ENCODE results near the gene KCNQ5. TPM values are rescaled to one million over a fixed set of nuclear protein-coding genes. Genes with fewer than 3 reads are reported as not detected.

KCNQ5 gene
- total and polyA plus RNA-seq, 2 of the 8 experiments (the other 6 are each of a cell fraction or from before 2014, with no cell fraction given) = 0.83 to 1.2 TPM

DNA sequence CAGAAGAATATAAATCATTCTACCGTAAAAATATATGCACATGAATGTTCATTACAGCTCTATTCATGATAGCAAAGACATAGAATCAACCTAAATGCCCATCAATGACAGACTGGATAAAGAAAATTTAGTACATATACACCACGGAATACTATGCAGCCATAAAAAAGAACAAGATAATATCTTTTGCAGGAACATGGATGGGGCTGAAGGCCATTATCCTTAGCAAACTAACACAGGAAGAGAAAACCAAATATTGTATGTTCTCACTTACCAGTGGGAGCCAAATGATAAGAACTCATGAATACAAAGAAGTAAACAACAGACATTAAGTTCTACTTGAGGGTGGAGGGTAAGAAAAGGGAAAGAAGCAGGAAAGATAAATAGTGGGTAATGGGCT, 595.0 kb downstream of the KCNQ5 start:
- no peaks in the 10 kb centered on the region for H3K79me1 ChIP-seq (ENCODE audit: low read depth, low read length)
- no peaks in the 10 kb centered on the region for H4K20me1 ChIP-seq (replicated peaks in 1 of 2; ENCODE audit: control insufficient read depth in 1 of 2, insufficient read depth in 2 of 2, low read length in 2 of 2)
- H3K23ac ChIP-seq (ENCODE audit: insufficient read length) = no peak overlapping the region
- no peaks in the 10 kb centered on the region for H3K36me3 ChIP-seq (ENCODE audit: control insufficient read depth in 2 of 4, insufficient read depth in 4 of 4, low read length in 3 of 4)
- no peak overlapping the region for H3K9ac ChIP-seq (replicated peaks in 1 of 4; ENCODE audit: extremely low read depth in 1 of 4, low read depth in 3 of 4, low read length in 3 of 4)
- H2BK120ac ChIP-seq (replicated peaks; ENCODE audit: low read depth, low read length) = no peak overlapping the region
- no peaks in the 10 kb centered on the region for H3K23me2 ChIP-seq (ENCODE audit: low read depth, low read length)
- no peaks in the 10 kb centered on the region for H3K9me3 ChIP-seq (ENCODE audit: insufficient read depth in 2 of 2, low read depth in 1 of 2, low read length in 1 of 2)
- DNase-seq (ENCODE audit: low read depth in 1 of 2, low spot score in 2 of 2) = no peak
- H3K4me2 ChIP-seq (ENCODE audit: insufficient read depth in 1 of 2, low read depth in 2 of 2, low read length in 2 of 2) = no peak overlapping the region
- ChIA-PET POLR2A (ENCODE audit: partially characterized antibody) (no interaction called here), CTCF (ENCODE audit: partially characterized antibody) (interaction anchor here (0.6 kb wide), 1 partner anchor 1157 kb away, joined by 3 read pairs; no protein-coding TSS in a partner anchor)
- H3K79me2 ChIP-seq (ENCODE audit: control insufficient read depth in 1 of 2, insufficient read depth in 2 of 2, low read length in 2 of 2) = no peaks in the 10 kb centered on the region
- H2AK5ac ChIP-seq (ENCODE audit: low read depth, low read length) = no peak overlapping the region
- no peak overlapping the region for H4K8ac ChIP-seq (ENCODE audit: extremely low read depth, insufficient read depth, low read length)
- no peak overlapping the region for H3K18ac ChIP-seq (ENCODE audit: extremely low read depth, low read length)
- H4K5ac ChIP-seq (ENCODE audit: insufficient read length, low read depth, low read length) = no peak overlapping the region
- H2BK5ac ChIP-seq (ENCODE audit: low read depth, low read length) = no peak overlapping the region
- no peaks in the 10 kb centered on the region for H3K4me1 ChIP-seq (replicated peaks in 1 of 4; ENCODE audit: control insufficient read depth in 3 of 4, insufficient read depth in 4 of 4, low read length in 3 of 4)
- no peak overlapping the region for H4K91ac ChIP-seq (replicated peaks; ENCODE audit: insufficient read length, low read length)
- no peak overlapping the region for H2AFZ ChIP-seq (ENCODE audit: low read length)
- no peak overlapping the region for H3K14ac ChIP-seq (ENCODE audit: insufficient read length)
- no peak overlapping the region for H3K27ac ChIP-seq (ENCODE audit: low read depth, low read length)
- no peak overlapping the region for H3K4ac ChIP-seq (replicated peaks; ENCODE audit: insufficient read length, low read depth, low read length)
- H2BK12ac ChIP-seq (ENCODE audit: low read depth, low read length) = no peak overlapping the region
- TF ChIP-seq RFX5 (IDR thresholded peaks at IDR 0.05; ENCODE audit: borderline replicate concordance, low read depth, low read length) (no peak), POLR2AphosphoS5 (IDR thresholded peaks at IDR 0.05; ENCODE audit: low read depth, low read length) (no peak), TBP (IDR thresholded peaks at IDR 0.05; ENCODE audit: low read depth, low read length) (no peak), SIN3A (conservative IDR thresholded peaks at IDR 0.05 in 1 of 2, IDR thresholded peaks at IDR 0.05 in 1 of 2; ENCODE audit: low read depth in 1 of 2, low read length in 2 of 2) (no peak), POLR2A (IDR thresholded peaks at IDR 0.05; ENCODE audit: control extremely low read depth in 1 of 2, low read depth in 2 of 2, low read length in 2 of 2) (no peak), BCL11A (IDR thresholded peaks at IDR 0.05; ENCODE audit: low read depth in 2 of 2, low read length in 2 of 2) (no peak), SUZ12 (IDR thresholded peaks at IDR 0.05; ENCODE audit: low read length) (no peak)
- TF ChIP-seq, protein P1, sequence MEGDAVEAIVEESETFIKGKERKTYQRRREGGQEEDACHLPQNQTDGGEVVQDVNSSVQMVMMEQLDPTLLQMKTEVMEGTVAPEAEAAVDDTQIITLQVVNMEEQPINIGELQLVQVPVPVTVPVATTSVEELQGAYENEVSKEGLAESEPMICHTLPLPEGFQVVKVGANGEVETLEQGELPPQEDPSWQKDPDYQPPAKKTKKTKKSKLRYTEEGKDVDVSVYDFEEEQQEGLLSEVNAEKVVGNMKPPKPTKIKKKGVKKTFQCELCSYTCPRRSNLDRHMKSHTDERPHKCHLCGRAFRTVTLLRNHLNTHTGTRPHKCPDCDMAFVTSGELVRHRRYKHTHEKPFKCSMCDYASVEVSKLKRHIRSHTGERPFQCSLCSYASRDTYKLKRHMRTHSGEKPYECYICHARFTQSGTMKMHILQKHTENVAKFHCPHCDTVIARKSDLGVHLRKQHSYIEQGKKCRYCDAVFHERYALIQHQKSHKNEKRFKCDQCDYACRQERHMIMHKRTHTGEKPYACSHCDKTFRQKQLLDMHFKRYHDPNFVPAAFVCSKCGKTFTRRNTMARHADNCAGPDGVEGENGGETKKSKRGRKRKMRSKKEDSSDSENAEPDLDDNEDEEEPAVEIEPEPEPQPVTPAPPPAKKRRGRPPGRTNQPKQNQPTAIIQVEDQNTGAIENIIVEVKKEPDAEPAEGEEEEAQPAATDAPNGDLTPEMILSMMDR (IDR thresholded peaks at IDR 0.05; ENCODE audit: control extremely low read depth in 1 of 3, insufficient read depth in 1 of 3, low read depth in 1 of 3, low read length in 3 of 3) = no peak
- no peak overlapping the region for H2BK15ac ChIP-seq (ENCODE audit: low read length)
- no peak overlapping the region for H3K4me3 ChIP-seq (ENCODE audit: extremely low read depth in 1 of 4, insufficient read depth in 2 of 4, low read depth in 3 of 4, low read length in 4 of 4)
- FAIRE-seq = no peak
- no peak overlapping the region for H2BK20ac ChIP-seq (ENCODE audit: low read length)
- WGBS, 2 experiments (ENCODE audit: extremely low coverage in 1 of 2, insufficient coverage in 1 of 2, insufficient read length in 1 of 2, insufficient replicate concordance in 2 of 2, low coverage in 1 of 2, low lambda C conversion rate in 2 of 2, missing lambda C conversion rate in 1 of 2) = 91% methylated on average over 2 of the region's 2 CpGs; no CpG with 5 or more reads in 1 of the 2 experiments
- no peaks in the 10 kb centered on the region for H3K27me3 ChIP-seq (replicated peaks in 1 of 4; ENCODE audit: control insufficient read depth in 3 of 4, extremely low read depth in 1 of 4, insufficient read depth in 3 of 4, low read length in 3 of 4)
- H3K56ac ChIP-seq (replicated peaks; ENCODE audit: insufficient read length, low read depth, low read length) = no peak overlapping the region

Measured in H1 (cell line).